ENCODE data around the gene ARF6.
"Not testable (repeated sequence)": the region's sequence is repeated elsewhere in the genome, so short reads cannot be mapped to it uniquely, and the experiment has no call there.

Gene ARF6

DNA sequence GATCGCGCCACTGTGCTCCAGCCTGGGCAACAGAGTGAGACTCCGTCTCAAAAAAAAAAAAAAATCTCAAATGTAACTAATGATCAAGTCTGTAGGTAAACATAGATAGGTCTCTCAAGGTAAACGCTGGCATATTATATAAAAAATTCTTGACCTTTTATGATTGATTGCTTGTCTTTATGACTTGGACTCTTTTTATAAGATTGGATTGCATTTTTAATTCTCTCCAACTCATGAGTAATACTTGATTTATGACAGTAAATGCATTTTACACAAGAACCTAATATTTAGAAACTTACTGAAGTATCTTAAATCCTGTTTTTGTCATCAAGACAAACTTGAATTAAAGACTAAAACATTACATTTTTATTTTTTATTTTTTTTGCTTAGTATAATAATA lies 16.1 kb downstream of the ARF6 start:
- DNase-seq = no peak

DNA sequence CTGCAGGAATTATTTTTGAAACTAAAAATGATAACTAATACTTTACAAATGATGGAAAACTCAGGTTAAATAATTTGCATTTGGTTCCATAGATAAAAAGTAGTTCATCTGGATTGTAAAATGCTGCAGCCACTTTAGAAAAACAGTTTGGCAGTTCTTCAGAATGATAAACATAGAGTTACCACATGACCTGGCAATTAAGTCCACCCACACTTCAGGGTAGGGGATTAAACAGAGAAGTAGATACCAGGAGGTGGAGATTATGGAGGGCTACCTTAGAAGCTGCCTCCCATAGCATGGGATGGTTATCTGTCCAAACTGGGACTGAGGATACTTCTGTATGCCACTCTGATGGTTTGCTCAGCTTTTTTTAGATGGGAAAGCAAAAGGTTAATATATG lies 22.2 kb downstream of the ARF6 start:
- DNase-seq = no peak

DNA sequence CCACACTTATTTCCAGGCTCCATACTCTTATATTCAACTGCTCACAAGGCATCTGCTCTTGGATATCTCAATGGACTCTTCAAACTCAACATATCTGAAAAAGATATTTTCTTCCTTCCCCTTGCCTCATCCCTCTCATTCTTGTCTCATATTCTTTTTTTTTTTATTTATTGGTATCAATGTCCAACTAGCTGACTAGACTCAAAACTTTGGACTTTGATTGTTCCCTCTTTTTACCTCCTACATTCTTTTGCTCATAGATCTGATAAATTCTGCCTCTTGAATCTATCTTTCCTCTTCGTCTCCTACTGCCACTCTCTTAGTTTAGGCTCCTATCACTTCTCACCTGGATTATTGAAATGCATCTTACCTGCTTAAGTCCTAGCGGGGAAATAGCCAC lies 25.8 kb downstream of the ARF6 start:
- no peak for DNase-seq

DNA sequence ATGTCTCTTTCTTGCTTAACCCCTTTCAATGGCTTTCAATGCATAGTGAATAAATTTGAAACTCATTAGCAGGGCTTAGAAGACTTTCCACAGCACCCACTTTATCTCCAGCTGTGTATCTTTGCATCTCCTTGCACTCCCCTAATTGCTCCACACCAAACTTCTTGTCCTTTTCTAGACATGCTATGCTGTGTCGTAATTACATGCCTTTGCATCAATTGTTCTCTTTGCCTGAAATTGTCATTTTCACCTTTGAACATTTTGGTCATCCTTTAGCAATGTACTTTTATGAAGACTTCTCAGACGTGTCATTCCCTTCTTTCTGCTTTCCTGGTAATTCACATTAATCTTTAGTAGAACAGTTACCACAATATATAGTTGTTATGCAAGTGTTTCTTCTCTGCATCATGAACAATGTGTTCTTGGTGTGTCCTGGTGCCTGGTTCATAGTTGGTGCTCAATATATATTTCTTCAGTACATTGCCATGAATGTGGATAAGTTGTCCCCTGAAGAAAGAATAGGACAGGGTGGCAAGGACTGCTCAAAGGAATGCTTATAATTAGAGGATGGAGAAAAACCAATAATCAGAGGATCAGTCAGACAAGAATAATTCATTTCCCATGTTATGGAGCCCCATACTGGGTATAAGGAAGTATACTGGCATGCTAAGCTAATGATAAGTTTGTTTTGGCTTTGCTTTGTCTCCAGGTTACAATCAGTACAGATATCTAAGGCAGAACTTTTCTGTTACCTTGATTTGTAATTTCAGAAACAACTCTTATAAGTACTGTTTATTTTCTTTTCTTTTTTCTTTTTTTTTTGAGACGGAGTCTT lies 27.2 kb downstream of the ARF6 start:
- no peak for DNase-seq

DNA sequence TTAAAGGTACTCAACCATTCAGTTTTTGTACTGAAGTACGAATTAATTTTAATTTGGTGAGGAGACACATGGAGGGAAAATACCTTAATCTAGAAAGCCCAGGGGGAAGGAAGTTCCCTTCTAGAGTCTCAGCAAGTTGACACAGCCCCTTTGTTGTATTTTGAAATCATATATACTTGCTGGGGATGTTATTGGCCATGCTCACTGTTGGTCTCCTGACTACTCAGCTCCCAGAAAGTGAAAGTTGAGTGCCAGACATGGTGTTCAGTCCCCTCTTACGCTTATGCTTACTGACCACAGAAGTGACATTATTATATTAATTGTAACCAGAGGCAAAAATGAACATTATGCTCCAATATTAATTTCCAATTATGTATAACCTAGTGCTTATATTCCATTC lies 28.1 kb downstream of the ARF6 start:
- DNase-seq = no peak

DNA sequence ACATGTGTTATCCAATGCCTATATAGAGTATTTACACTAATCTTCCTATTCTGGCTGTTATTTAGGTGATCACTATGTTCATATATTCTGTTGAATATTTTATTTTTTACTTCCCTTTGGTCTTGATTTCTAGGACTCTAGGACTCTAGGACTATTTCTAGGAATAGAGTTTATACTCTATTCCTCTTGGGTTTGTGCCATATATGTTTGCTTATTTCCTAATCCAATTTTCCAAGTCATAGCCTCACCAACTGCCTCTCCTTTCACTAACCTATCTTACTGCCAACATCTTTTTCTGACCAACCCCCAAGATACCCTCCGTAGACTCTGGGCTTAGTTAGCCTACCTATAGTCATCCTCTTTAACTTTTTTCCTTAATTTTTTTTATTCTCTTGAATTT lies 28.5 kb downstream of the ARF6 start:
- no peak for DNase-seq

DNA sequence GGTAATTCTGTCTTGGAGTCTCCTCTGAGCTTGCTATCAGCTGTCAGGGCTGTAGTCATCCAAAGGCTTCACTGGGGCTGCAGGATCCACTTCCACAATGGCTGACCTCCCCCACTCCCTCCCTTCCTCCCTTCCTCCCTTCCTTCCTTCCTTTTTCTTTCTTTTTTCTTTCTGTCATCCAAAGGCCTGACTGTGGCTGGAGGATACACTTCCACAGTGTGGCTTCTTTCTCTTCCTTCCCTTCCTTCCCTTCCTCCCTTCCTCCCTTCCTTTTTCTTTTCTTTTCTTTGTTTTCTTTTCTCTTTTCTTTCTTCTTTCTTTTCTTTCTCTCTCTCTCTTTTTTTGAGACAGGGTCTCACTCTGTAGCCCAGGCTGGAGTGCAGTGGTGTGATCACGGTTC lies 30.6 kb downstream of the ARF6 start:
- no peak for DNase-seq

DNA sequence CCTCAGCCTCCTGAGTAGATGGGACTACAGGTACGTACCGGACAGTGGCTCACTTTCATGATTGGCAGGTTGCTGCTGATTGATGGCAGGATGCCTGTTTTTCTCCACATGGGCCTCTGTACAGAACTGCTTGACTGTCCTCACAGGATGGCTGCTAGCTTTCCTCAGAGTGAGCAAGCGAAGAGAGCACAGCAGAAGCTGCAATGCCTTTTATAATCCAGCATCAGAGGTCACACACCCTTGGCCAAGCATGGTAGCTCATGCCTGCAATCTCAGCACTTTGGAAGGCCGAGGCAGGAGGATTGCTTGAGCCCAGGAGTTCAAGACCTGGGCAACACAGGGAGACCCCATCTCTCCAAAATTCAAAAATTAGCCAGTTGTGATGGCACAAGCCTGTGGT lies 31.0 kb downstream of the ARF6 start:
- DNase-seq = no peak

DNA sequence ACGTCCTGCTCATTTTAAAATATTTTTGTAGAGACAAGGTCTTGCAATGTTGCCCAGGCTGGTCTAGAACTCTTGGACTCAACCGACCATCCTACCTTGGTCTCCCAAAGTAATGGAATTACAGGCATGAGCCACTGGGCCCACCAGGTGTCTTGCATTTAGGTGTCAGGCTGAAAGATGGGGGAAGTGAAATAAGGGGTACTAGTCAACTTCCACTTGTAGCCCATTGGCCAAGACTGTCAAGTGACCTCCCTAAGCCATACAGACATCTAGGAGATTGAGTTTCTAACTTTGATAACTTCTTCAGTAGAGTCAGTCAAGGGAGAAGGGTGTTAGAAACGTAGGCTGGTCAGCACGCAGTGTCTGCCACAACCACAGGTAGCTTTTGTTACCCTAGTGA lies 32.0 kb downstream of the ARF6 start:
- no peak for DNase-seq

DNA sequence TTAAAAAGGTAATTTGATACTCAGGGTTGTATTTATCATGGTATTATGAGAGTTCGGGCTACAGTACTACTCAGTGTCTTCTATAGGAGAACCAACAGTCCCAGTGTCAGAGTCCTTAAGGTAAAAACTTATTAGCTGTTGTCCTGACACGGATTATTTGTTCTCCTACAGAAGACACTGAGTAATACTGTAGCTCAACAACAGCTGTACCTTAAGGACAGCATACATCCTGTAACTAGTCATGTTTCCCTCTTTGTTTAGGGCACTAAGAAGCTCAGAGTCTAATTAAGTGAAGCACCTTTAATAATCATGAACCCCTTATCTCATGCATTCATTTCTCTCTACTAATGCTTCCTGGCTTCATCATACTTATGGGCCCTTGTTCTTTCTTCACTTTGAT lies 33.9 kb downstream of the ARF6 start:
- no peak for DNase-seq

DNA sequence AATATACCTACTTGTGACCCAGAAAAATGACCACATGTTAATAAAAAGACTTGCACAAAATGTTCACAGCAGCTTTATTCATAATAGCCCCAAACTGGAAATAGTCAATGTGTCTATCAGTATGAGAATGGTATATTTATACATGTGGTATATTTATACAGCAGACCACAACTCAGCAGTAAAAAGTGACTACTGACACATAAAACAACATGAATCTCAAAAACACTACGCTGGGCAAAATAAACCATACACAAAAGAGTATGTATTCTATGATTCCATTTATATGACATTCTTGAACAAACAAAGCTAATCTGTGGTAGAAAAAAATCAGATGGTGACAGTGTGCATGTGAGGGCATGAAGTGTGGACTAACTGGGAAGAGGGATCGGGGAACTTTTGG lies 35.1 kb downstream of the ARF6 start:
- DNase-seq = no peak

DNA sequence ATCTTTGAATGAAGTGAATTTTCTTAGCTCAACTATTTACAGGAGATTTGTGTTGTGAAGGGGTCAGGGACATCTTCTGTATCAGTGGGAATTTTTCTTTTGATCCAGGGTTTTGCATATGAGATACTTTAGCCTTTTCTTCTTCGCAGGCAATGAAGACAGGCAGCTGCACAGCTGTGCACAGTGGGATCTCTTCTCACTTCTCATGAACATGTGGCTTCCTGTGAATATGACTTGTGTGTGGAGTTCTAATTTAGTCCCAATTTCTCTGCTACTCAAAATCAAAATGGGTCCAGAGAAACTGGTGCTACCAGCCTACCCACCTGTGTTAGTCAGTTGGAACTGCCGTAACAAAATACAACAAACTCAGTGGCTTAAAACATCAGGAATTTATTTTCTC lies 37.8 kb downstream of the ARF6 start:
- no peak for DNase-seq

DNA sequence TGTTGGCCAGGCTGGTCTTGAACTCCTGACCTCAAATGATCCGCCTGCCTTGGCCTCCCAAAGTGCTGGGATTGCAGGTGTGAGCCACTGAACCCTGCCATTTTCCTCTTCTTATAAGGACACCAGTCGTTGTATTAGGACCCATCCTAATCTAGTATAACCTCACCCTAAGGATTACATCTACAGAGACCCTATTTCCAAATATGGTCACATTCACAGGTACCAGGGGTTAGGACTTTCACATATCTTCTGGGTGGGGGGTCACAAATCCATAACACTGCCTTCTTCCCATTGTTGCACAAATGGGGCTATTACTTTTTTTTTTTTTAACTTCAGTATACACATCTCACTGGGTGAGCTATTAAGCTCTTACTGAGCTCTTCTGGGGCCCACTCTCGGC lies 38.6 kb downstream of the ARF6 start:
- no peak for DNase-seq

DNA sequence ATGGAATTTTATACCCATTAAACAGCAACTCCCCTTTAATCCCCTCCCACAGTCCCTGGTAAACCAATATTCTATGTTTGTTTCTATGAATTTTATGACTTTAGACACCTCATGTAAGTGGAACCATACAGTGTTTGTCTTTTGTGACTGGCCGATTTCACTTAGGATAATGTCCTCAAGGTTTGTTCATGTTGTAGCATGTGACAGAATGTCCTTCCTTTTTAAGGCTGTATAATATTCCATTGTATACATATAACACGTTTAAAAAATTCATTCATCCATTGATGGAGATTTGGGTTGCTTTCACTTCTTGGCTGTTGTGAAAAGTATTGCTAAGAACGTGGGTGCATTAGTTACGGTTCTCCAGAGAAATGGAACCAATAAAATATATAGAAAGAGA lies 40.2 kb downstream of the ARF6 start:
- no peak for DNase-seq

DNA sequence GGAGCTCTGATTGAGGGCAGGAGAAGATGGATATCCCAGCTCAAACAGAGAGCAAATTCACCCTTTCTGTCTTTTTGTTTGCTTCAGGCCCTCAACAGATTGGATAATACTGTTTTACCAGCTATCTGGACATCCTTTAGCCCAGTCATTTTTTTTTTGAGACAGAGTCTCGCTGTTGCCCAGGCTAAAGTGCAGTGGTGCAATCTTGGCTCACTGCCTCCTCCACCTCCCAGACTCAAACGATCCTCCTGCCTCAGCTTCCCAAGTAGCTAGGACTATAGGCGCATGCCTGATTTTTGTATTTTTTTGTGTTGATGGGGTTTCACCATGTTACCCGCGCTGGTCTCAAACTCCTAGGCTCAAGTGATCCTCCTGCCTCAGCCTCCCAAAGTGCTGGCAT lies 40.8 kb downstream of the ARF6 start:
- DNase-seq = no peak

DNA sequence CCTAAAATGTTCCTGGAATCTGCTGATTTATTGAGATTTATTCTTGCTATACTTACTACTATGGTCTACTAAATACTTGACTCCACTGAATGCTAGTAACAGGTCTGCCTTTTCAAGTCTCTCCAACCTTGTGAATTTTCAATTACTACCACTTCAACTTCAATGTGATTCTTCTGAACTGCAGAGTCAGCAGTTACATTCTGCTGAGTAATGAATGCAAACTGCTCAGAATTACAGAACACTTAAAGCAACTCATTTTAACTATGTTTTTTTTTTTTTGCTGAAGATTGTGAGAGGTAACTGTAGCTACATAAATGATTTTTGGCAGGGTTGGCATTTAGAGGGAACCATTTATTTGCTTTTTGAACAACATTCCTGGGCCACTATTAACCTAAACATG lies 41.8 kb downstream of the ARF6 start:
- no peak for DNase-seq

DNA sequence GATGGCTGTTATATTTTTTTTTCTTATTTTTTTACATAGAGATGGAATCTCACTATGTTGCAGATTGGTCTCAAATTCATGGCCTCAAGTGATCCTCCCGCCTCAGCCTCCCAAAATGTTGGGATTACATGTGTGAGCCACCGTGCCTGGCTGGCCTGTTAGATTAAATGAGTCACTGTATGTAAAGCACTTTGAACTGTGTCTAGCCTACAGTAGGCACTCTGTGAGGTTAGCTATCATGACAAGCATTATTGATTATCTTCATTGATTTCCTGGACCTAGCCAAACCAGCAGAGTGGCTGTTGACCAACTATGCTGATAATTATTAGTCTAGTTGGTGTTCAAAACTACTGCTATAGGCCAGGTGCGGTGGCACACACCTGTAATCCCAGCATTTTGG lies 42.6 kb downstream of the ARF6 start:
- DNase-seq = no peak

DNA sequence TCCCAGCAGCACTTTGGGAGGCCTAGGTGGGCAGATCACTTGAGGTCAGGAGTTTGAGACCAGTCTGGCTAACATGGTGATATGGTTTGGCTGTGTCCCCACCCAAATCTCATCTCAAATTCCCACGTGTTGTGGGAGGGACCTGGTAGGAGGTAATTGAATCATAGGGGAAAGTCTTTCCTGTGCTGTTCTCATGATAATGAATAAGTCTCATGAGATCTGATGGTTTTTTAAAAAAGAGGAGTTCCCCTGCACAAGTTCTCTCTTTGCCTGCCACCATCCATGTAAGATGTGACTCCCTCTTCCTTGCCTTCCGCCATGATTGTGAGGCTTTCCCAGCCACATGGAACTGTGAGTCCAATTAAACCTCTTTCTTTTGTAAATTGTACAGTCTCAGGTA lies 43.4 kb downstream of the ARF6 start:
- not testable (repeated sequence) for DNase-seq

DNA sequence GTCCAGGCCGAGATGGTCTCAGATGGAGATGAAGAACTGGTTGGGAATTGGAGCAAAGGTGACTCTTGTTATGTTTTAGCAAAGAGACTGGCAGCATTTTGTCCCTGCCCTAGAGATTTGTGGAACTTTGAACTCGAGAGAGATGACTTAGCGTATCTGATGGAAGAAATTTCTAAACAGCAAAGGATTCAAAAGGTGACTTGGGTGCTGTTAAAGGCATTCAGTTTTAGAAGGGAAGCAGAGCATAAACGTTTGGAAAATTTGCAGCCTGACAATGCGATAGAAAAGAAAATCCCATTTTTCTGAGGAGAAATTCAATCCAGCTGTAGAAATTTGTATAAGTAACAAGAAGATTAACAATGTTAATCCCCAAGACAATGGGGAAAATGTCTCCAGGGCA lies 44.0 kb downstream of the ARF6 start:
- DNase-seq = not testable (repeated sequence)

DNA sequence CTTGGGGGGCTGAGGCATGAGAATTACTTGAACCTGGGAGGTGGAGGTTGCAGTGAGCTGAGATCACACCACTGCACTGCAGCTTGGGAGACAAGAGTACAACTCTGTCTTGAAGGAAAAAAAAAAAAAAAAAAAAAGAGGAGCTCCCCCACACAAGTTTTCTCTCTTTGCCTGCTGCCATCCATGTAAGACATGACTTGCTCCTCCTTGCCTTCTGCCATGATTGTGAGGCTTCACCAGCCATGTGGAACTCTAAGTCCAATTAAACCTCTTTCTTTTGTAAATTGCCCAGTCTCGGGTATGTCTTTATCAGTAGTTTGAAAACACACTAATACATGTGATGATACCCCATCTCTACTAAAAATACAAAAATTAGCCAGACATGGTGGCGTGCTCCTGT lies 46.3 kb downstream of the ARF6 start:
- DNase-seq = not testable (repeated sequence)

DNA sequence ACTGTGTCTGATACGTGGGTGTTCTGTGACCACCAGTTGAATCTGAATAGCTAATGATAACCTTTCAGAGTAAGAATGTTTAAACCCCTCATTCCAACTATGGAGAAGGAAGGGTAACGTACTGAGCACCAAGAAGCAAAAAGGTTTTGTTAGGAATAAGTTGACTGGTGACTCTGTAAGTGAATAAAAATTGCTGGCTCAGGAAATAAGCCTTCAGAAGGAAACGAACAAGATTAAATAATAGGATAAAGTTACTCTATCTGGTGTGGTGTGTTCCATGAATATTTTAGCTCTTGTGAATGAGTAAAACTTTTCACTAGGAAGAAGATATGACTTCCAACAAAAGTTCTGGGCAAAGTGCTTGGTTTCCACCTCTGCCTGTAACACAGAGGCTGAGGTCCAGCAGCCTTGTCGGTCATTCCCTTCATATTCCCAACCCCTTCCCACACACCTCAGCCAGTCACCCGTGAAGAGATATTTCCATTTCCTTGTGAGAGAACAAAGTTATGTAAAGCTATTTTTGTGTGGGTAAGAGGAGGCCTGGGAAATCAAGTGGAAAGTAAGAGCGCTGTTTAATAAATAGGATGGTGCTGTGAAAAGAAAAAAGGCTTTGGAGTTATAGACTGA lies 47.1 kb downstream of the ARF6 start:
- DNase-seq = no peak

DNA sequence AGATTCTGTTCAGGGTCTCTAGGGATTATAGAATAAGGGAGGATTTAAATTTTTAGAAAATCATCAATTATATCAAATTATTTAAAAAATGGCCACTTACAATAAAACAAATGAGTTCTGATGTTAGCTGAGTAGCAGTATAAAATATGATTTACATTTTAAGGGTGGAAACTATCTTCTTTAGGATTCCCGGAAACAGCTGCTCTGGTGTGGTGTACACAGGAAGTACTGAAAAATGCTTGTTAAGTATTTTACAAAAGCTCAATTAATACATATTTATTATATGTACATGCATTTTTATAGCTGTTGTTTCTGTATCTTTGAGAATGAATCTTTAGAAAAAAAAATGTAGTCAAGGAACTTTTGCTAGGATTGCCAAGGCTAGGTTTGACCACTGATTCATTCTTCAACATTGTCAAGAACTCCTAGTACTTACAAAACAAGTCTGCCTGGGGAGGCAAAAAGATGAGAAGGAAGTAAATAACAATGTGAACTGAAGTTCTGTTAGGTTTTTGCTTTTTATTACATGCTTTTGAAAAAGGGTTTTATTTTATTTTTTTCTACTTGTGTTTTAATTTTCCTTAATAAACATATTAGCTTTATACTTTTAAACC lies 48.0 kb downstream of the ARF6 start:
- peak; percentile 54 for DNase-seq

DNA sequence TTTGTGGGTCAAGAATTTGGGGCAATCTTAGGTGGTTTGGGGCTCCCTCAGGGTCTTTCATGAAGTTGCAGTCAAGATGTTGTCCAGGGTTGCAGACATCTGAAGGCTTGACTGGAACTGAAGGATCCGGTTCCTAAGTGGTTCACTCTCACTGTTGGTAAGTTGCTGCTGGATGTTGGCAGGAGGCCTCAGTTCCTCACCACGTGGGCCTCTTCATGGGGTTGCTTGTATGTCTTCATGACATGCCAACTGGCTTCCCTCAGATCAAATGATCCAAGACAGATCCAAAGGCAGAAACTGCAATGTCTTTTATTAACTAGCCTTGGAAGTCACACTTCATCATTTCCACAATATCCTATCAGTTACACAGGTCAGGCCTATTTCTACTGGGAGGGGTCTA lies 49.2 kb downstream of the ARF6 start:
- DNase-seq = no peak

DNA sequence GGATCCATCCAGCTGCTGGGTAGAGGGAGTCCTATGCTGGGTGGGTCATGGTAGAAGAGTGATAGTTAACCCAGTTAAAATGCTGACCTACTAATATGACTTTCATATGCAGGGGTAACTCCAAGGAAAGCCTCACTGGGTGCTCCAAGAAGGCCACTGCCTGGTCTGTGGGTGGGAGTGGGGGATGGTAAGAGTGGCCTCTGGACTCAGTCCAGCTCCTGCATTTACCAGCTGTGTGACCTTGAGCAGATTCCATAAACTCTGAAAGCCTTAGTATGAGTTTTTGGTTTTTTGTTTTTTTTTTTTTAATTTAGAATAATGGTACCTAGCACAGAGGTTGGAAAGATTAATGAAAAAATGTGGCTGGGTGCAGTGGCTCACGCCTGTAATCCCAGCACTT lies 51.6 kb downstream of the ARF6 start:
- DNase-seq = no peak
